ENCODE results near the gene SERPINB6.

DNA sequence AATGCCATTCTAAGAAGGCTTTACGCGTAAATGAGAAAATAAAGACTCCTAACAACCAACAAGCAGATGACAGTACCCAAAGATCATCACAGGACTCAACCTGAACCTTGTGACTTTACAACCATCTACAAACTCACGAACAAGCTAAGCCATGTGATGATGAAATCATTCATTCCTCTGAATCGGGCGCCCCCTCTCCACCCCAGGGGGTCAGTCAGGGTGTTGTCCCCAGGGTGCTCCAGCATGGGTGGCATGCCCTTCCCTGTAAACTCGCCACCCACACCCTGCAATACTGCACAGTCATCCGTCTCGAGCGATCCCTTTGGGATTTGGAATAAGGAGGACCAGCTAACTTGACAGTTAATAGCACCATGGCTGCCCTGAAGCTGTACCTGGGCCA, 12.6 kb downstream of the SERPINB6 start:
- TF ChIP-seq, protein P1, sequence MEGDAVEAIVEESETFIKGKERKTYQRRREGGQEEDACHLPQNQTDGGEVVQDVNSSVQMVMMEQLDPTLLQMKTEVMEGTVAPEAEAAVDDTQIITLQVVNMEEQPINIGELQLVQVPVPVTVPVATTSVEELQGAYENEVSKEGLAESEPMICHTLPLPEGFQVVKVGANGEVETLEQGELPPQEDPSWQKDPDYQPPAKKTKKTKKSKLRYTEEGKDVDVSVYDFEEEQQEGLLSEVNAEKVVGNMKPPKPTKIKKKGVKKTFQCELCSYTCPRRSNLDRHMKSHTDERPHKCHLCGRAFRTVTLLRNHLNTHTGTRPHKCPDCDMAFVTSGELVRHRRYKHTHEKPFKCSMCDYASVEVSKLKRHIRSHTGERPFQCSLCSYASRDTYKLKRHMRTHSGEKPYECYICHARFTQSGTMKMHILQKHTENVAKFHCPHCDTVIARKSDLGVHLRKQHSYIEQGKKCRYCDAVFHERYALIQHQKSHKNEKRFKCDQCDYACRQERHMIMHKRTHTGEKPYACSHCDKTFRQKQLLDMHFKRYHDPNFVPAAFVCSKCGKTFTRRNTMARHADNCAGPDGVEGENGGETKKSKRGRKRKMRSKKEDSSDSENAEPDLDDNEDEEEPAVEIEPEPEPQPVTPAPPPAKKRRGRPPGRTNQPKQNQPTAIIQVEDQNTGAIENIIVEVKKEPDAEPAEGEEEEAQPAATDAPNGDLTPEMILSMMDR (IDR thresholded peaks at IDR 0.05): no peak
- TF ChIP-seq POLR2A (IDR thresholded peaks at IDR 0.05): no peak
